HTERT RPE-1 (cell line): ENCODE measurements around the gene MBTD1.
"Not testable (repeated sequence)": the region's sequence is repeated elsewhere in the genome, so short reads cannot be mapped to it uniquely, and the experiment has no call there.

ENCODE experiments used
- in situ Hi-C: fragments of 300-500 bp; cut with MboI; formaldehyde crosslinking; loops from 4 replicates; pipeline ENCODE4 v1.14.3; 2020; ENCODE audit warnings: low sequenced_read_pairs

MBTD1 gene

DNA sequence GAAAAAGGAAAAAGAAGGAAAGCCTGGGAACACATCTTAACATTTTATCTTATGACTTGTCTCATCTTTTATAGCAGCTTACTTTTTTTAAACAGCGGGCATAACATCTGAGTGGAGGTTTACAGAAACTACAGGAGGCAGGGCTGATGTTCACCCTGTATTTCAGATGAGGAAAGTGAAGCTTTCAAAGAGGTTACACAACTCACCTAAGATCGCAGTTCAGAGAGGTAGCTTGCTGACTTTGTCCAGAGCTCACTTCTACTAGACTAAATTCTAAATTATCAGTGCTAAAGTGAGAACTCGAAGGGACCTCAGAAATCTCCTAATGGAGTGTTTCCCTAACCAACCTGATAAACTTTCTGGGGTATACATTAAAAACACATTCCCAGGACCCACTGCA, 3.7 kb downstream of the MBTD1 start:
- in situ Hi-C loops, result no loop called here

DNA sequence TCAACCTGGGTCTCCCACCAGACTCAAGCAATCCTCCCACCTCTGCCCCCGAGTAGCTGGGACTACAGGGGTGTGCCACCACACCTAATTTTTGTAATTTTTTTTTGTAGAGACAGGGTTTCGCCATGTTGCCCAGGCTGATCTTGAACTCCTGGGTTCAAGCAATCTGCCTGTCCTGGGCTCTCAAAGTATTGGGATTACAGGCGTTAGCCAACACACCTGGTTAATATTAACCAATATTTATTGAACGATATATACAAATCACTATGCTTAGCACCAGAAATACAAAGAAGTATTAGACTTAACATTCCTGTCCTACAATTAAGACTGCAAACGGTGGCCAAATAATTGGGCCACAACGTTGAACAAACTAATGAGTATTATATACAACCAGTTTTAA, 4.2 kb downstream of the MBTD1 start:
- in situ Hi-C loops, result no loop called here

DNA sequence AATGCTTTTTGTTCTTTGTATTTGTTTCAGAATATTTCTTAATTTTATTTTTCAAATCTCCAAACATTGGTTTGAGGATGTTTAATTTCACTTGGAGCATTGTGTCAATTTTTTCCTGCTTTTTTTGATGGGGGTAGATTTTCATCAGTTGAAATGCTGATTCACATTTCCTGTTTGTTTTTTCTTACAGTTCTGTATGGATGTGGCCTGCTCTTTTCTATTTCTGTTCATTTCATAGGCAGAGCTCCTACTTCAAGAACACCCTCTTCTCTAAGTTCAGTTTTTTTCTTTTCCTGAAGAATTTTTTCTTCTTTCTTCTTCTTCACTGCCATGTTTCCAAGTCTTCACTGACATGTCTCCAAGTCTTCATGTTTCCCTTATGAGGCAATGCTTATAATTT, 8.8 kb downstream of the MBTD1 start:
- in situ Hi-C loops, result no loop called here

DNA sequence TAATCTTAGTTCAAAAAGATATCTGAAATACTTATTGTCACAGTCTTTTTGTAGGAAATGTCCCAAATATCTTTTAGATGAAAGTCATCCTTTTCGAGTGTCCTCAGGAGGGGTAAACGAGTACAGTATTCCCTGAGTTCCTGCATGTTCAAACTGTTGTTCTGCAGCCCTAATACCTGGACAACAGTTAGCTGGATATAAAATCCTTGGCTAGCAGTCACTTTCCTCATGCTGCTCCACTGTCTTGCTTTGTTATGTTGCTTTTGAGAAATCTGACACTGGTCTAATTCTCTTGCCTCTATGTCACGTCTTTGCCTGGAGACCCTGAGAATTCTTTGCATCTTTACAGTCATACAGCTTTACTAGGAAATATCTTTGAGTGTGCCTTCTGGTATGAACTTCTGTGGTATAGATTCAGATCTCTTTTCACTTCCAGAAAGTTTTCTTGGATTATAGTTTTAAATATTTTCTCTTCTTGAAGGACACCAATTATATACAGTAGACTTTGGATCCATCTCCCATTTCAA, 9.5 kb downstream of the MBTD1 start:
- in situ Hi-C loops, result no loop called here

DNA sequence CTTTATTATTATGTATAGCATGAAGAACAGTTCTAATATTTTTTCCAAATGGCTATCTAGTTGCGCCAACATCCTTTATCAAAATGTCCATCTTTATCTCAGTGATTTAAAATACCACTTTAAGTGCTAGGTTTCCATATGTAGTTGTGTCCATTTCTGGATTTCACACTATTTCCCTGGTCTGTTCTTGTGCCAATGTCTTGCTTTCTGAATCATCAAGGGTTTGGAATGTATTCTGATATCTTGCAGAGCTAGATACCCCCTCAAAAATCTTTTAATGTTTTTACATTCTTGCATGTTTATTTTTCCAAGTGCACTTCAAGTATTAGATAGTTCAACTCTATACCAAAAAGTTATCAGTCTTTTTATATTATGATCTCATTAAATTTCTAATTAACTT, 14.3 kb downstream of the MBTD1 start:
- in situ Hi-C loops, result no loop called here

DNA sequence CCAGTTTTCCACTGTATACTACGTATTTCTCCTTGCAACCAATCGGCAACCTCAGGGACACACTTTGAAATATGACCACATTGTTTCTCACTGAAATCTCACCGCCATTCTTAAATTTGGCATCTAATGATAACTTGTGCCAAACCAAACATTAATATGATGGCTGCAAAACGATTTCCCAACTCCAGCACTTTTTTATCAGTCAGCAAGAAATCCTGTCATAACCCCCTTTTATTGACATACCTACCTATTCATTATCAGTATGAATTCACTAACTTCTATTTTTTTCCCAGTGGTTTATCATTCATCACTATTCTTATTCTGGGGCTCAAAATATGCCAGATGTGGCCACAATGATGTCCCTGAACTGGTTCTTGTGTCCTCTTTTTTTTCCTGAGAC, 15.8 kb downstream of the MBTD1 start:
- in situ Hi-C loops, result no loop called here

DNA sequence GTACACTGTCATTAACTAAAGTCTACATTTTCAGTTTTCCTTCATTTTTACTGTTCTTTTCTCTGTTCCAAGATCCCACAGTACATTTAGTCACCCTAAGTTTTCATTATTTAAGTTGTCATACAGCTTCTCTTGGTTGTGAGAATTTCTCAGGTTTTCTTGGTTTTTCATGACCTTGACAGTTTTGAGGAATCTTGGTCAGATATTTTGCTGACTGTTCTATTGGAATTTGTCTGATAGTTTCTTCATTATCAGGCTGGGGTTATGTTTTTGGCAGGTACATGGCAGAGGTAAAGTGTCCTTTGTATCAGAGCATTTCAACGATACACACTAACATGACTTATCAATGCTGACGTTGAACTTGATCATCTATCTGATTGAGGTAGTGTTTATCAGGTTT, 19.6 kb downstream of the MBTD1 start:
- in situ Hi-C loops, result no loop called here

DNA sequence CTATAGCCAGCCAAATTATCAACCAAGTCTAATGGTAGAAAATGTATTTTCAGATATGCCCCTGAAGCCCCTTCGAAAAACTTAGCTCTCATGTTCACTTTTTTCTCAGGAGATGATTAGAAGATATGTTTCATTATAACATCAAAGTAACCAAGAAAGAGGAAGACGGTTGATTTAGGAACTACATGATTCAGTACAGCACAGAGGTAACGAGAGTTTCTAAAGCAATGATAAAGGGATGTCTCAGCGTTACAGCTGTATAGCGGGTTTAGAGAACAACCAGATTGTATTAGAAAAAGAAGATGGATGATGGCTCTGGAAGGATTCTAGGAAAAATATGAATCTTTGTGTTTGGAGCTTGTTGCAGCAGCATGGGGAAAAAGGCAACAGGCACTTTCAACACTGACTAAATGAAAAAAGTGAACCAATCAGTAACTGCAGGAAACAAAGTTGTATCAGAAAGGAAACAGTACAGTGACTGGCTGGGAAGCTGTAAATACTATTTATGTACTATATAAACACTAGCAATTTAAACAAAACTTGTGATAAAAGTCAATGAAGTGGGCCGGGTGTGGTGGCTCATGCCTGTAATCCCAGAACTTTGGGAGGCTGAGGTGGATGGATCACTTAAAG, 21.5 kb downstream of the MBTD1 start:
- in situ Hi-C loops, result no loop called here

DNA sequence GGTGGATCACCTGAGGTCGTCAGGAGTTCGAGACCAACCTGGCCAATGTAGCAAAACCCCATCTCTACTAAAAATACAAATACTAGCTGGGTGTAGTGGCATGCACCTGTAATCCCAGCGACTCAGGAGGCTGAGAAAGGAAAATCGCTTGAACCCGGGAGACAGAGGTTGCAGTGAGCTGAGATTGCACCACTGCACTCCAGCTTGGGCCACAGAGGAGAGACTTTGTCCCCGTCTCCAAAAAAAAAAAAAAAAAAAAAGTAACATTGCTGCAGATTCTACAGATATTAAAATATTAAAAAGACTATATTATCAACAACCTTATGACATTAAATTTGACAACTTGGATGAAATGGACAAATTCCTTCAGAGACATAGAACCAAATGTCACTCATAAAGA, 25.7 kb downstream of the MBTD1 start:
- in situ Hi-C loops, result no loop called here

DNA sequence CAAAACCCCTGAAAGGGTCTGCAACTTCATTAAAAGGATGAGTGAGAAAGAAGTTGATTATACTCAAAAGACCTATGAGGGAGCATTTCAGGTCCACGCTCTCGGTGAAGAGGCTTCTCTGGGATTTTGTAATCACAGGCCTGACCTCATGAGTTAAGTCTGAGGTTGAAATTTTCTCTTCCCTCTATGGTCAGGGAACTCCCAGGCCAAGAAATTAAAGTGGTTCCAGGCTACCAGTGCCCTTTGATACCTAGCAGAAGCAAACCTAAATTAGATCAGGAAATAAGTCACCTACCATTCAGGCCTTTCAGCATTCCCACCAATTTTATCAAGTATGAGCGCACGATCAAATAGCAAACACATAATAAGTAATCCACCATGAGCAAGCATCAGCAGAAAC, 27.9 kb downstream of the MBTD1 start:
- in situ Hi-C loops, result no loop called here

DNA sequence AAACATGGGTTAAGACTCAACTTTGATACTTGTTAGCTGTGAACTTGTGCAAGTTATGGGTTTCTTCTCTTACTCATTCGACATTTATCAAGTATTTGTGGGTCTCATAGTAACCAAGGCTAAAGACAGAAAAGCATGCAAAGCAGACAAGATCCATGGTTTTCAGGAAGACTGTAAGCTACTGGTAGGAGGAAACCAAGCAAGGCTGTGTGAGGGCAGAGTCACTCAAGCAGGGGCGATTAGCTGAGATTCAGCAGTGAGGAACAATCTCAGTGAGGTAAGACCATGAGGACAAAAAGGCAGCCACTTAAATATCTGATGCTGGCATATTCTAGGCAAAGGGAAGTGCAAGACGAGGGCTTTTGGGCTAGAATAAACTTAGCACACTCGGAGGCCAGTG, 29.5 kb downstream of the MBTD1 start:
- in situ Hi-C loops, result no loop called here

DNA sequence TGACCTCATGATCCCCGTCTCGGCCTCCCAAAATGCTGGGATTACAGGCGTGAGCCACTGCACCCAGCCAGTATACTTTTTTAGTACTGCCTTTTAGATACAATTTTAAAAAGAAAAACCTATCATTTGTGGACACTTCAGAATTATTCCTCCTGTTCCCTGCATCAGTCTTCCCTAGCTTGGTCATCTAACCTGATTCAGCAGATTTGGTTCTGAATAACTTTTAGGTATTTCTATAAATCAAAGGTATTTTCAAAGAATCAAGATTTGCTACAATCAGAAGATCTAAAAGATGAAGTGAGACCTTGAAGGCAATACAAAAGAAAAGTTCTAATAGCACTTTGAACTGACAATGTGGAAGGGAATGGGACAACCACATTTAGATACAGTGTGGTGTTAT, 30.0 kb downstream of the MBTD1 start:
- in situ Hi-C loops, result no loop called here

DNA sequence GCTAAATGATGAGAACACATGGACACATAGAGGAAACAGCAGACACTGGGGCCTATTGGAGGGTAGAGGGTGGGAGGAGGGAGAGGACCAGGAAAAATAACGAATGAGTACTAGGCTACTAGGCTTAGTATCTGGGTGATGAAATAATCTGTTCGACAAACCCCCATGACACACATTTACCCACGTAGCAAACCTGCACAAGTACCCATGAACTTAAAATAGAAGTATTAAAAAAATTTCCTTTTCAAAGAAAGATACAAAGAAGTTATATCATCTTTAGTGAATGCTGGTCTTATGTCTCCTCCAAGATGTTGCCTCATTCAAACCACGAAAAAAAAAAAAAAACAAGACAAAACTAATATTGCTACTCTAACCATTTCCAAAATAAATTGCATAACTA, 31.7 kb downstream of the MBTD1 start:
- in situ Hi-C loops, result no loop called here

DNA sequence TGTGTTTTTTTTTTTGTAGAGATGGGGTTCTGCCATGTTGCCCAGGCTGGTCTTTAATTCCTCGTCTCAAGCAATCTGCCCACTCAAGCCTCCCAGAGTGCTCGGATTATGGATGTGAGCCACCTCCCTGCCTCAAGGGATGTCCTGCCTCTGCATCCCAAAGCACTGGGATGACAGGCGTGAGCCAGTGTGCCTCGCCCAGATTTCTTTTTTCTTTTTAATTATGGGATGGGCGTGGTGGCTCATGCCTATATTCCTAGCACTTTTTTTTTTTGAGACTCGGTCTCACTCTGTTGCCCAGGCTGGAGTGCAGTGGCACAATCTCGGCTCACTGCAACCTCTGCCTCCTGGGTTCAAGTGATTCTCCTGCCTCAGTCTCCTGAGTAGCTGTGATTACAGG, 34.3 kb downstream of the MBTD1 start:
- in situ Hi-C loops, result not testable (repeated sequence)

DNA sequence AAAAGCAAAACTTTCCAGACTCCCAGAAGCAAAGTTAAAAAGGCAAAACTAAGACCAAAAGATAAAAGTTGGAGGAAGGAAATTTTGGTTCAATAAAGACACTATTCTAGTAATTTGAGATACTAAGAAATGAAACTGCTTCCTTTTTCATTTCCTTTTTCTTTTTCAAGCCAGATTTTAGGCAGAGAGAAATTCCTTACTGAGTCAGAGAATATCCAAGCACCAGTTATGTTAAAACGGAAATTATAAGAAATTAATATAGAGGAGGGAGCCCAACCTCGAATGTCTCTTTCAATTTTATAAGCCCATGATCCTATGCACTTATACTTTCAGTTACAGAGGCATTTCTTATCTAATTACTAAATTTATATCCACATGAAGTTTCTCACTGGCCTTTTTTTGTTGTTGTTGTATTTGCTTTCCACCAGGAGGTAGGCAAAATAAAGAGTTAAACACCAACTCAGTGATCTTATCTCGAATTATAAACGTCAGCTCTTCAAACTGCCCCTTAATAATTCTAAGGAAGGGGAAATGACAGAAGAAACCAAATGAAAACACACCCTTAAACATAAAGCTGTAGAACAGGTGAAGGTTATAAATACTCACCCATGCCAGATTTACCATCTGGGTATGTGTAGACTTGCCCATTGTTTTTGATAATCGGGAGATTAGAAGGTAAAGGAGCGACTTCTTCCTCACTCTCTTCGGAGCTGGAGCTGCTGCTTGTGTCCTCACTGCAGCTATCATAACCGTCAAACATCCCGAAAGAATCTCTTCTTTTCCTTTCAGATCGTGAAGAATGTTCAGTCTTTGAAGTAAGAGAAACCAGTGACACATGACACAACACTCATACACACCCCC, 35.2 kb downstream of the MBTD1 start:
- in situ Hi-C loops, result no loop called here

DNA sequence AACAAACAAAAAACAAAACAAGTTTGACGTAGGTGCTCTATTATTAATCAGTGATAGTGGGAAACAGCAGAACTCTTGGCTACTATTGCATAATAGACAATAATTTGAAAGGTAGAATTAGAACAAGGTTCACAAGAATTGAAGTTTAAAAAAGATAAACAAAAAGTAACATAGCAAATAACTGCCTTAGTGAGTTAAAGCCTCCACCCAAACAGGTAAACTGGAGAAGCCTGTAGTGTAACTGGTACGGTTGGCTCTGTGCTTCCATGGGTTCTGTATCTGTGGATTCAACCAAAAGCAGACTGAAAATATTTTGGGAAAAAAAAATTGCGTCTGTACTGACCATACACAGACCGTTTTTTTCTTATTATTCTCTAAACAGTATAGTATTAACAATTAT, 38.5 kb downstream of the MBTD1 start:
- in situ Hi-C loops, result no loop called here

DNA sequence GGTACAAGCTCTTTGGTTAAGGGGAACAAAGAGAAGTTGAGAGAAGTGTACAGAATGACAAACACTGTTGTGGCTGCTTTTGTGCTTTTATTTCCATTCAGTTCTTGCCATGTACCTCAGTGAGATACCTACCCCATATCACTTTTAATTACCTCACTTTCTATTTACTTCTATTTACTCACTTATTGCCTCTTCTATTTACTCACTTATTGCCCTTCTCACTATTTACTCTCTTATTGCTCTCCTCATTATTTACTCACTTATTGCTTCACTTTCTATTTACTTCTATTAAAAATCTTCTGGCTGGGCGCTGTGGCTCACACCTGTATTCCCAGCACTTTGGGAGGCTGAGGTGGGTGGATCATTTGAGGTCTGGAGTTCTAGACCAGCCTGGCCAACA, 41.9 kb downstream of the MBTD1 start:
- in situ Hi-C loops, result no loop called here

DNA sequence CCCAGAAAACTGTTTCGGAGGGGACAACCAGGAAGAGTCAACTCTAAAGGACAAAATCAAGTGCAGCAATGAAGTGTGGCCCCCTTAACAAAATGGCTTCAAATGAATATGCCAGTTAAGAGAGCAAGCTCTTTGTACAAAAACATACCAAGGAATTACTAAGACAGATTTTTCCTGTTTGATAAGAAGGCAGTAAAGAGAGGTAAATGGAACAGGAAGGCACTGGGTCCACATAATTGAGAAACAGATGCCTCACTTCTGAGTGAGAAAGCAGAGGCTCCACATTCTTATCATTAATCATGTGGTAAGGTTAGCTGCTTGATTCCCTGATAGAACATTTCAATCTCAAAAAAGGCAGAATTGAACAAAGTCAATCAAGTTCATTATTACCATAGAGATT, 44.9 kb downstream of the MBTD1 start:
- in situ Hi-C loops, result no loop called here

DNA sequence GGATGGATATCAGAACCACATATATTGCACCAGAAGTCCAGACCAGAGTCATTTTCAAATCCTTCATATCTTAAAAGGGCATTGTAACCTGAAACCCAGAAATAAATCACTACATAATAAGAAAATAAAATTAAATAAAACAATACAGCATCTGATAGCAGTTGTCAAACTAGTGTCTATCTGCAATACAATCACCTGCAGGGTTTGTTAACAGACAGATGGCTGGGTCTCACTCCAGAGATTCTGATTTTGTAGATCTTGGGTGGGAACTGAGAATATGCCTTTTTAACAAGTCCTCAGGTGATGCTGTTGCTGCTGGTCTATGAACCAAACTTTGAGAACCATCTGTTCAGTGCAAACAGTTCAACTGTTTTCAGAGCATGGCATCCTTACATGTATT, 56.0 kb downstream of the MBTD1 start:
- in situ Hi-C loops, result no loop called here

DNA sequence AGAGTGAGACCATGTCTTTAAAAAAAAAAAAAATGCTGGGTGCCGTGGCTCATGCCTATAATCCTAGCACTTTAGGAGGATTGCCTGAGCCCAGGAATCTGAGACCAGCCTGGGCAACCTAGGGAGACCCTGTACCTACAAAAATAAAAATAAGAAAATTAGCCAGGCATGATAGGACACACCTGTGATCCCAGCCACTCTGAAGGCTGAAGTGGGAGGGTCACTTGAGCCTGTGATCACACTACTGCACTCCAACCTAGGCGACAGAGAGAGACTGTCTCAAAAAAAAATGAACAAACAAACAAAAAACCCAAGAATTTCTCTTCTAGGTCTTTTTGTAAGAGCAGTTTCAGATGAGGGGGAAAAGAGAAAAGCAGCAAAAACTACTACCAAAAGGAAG, 59.0 kb downstream of the MBTD1 start:
- in situ Hi-C loops, result no loop called here

DNA sequence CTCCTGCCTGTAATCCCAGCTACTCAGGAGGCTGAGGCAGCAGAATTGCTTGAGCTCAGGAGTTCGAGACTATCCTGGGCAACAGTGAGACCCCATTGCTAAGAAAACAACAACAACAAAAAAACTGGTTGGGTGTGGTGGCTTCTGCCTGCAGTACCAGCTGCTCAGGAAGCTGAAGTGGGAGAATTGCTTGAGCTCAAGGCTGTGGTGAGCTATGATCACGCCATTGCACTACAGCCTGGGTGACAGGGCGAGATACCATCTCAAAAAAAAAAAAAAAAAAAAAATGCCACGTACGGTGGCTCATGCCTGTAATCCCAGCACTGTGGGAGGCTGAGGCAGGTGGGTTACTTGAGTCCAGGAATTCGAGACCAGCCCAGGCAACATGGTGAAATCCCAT, 59.6 kb downstream of the MBTD1 start:
- in situ Hi-C loops, result no loop called here

DNA sequence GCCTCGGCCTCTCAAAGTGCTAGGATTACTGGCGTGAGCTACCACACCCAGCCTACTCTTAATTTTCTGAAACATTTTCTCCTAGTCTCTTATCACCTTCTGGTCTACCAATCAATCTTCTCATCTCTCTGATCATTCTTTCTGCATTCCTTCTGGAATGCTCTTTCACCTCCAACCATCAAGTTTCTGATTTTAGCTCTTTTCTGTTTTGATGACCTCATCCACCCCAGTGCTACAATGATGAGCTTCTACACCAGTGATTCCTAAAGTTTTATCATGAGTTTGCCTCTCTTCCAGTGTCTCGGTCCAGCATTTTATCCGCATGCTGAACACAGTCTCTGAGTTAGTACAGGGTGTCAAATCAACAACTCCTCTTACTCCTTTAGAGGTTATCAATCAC, 62.1 kb downstream of the MBTD1 start:
- in situ Hi-C loops, result no loop called here
